SH-SY5Y (cell line): ENCODE results near the gene CAV2.

Experiments
- GATA2 ChIP-seq: IDR thresholded peaks from 2 replicates; pipeline ENCODE4 v1.6.1; 2011; ENCODE audit warnings: mild to moderate bottlenecking, low read depth, low read length
- GATA3 ChIP-seq: IDR thresholded peaks from 2 replicates; pipeline ENCODE4 v1.6.1; 2011; ENCODE audit warnings: low read depth, mild to moderate bottlenecking, low read length, moderate library complexity

GRCh38 chr7:116529250-116529649 lies 29.7 kb downstream of the CAV2 start:
- TF ChIP-seq GATA2, result no peak
- no peak for TF ChIP-seq GATA3
